GM12801 (cell line): ENCODE data around the gene LRRC37B.

Experiments used
- CTCF ChIP-seq: IDR thresholded peaks from one replicate; pipeline ENCODE4 v1.5.1; 2011; ENCODE audit warnings: control low read depth; ENCODE audit not compliant: insufficient read length; ENCODE audit errors: extremely low read depth

The LRRC37B gene

DNA sequence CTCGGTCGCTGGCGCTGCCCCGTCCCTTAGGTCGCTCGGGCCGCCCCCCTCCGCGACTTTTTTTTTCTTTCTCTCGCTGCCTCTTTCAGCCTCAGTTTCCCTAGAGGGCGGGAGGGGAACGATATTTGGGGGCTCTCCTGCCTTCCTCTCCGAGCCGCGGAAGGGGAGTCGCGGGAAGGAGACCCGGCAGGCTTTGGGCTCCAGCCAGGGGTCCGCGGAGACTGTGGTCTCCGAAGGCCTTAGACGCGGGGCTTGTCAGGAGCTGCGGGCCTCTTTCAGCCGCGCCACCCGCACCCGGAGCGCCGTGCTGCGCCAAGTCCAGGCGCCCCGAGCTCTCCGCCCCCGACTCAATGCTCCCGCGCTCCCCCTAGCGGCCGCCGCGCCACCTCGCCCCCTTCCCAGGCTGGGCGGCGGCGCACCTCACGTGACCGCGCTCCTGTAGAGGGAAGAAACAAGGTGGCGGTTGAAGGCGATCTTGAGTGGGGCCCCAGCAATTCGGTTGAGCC is at the start of gene LRRC37B:
TSS of gene LRRC37B (plus strand) at position 427 of the 506 bp plus-strand sequence. CDS start 14,010 bp downstream, outside the sequence.
- TF ChIP-seq CTCF = no peak

DNA sequence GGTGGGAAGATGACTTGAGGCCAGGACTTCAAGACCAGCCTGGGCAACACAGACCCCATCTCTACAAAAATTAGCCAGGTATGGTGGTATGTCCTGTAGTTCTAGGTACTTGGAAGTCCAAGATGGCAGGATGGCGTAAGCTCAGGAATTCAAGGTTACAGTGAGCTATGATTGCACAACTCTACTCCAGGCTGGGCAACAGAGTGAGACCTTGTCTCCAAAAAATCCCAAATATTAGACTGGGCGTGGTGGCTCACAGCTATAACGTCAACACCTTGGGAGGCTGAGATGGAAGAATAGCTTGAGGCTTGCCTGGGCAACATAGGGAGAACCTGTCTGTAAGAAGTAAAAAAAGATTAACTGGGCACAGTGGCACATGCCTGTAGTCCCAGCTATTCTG is 39.5 kb upstream of the LRRC37B start:
- no peak for TF ChIP-seq CTCF

DNA sequence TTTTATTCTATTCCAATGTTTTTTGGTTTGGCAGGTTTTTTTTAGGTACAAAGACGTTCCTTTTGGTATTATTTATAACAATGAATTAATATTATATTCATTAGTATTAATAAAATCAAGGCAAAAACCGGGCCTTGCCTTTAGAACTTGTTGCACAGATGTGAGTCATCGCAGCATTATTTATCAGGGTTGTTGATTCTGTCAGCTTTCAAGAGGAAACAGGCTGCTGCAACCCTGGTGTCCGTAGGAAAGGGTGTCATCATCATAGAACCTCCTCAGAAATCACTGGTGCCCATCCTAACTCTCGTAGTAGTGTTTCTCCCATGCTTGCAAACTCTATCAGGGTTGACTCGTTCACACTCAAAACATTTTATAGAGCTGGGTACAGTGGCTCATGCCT is 10.2 kb upstream of the LRRC37B start:
- TF ChIP-seq CTCF = no peak

DNA sequence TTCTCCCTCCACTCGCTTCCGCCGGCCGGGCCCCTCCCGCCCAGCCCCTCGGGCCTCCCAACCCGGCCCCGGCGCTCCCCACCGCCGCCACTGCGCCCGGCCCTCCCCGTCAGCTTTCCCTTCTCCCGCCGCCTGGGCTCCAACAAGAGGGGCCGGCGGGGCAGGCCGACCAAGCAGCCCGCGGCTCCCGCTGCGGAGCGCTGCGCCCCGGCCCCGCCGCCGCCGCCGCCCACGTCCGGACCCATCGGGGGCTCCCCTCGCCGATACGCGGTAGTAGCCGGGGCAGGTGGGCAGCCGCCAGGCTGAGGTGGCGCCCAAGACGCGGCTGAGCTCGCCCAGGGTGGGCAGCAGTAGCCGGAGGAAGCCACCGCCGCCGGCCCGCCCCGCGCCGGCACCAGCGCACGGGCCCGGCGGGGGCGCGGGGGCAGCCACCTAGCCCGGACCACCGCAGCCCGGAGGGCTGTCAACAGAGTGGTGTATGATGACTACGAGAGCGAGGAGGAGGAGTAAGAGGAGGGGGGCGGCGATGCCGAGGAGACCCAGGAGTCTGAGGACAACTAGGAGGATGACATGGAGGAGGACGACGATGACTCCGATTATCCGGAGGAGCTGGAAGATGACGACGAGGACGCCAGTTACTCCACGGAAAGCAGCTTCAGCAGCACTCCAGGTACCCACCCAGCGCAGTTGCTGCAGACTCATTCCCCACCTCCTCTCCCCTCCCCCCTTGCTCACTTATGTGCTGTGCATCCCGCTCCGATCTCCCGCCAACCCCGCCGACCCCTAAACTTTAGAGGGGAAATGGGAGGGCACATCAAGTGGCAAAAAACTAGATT is 498 bp downstream of the LRRC37B start:
- TF ChIP-seq CTCF = no peak

- TF ChIP-seq CTCF = no peak
These were observed 2.0 kb downstream of the LRRC37B start for GRCh38 chr17:32009262-32009542.

GRCh38 chr17:32010114-32010513 is 2.9 kb downstream of the LRRC37B start:
- TF ChIP-seq CTCF = no peak

- no peak for TF ChIP-seq CTCF
These were observed 8.2 kb downstream of the LRRC37B start for GRCh38 chr17:32015245-32016013.
